CD4-positive, alpha-beta T cell treated with Interleukin-2 at 100 ng/mL for 4 hours (primary cell): Measurements from ENCODE around the gene SEMA3B.
"Not testable (repeated sequence)": the region's sequence is repeated elsewhere in the genome, so short reads cannot be mapped to it uniquely, and the experiment has no call there.

Source experiments
- DNase-seq: peaks from one replicate; pipeline ENCODE4 v3.0.0-alpha.2; 2020; ENCODE audit warnings: low spot score

Gene SEMA3B

DNA sequence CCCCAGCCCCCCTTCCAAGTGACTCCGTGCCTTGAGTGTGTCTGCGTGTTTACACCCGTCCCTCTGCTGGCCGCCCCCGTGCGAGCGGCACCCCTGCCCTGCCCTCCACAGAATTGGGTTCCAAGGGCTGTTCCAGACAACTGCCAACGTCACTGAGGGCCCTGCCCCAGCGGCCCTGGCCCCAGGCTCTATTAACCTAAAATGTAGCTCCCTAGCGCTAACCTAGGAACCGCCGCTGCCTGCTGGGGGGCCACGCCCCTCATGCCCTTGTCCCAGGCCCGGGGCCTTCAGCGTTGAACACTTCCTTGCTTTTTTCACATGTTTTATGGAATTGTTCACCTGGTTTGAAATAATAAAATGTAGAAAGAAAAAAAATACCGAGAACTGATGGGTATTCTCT, 10.0 kb upstream of the SEMA3B start:
- DNase-seq = no peak

DNA sequence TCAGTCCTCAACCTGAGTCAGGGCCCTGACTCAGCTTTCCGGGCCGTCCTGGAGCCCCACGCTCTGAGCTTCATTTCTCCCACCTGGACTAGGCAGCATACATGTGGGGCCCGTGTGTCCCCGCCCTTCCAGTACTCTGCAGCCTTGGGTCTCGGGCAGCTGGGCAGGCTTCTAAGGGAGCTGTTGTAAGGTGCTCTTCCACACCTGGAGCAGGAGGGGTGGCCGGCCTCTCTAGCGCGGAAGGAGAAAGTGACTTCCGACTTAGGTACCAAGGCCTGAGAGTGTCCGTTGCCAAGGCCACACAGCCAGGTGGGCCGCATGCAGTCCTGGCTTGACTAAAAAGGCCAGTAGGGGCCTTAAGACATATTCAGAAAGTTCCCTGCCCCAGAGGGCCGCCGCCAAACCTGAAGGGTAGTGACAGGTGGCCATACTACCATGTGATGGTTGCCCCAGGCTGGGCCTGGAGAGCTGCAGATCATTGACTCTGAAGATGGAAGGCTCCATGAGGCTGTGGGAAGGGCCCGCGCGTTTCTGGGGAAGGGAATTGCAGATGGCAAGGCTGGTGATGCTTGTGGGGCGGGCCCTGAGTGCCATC, 9.4 kb upstream of the SEMA3B start:
- no peak for DNase-seq

DNA sequence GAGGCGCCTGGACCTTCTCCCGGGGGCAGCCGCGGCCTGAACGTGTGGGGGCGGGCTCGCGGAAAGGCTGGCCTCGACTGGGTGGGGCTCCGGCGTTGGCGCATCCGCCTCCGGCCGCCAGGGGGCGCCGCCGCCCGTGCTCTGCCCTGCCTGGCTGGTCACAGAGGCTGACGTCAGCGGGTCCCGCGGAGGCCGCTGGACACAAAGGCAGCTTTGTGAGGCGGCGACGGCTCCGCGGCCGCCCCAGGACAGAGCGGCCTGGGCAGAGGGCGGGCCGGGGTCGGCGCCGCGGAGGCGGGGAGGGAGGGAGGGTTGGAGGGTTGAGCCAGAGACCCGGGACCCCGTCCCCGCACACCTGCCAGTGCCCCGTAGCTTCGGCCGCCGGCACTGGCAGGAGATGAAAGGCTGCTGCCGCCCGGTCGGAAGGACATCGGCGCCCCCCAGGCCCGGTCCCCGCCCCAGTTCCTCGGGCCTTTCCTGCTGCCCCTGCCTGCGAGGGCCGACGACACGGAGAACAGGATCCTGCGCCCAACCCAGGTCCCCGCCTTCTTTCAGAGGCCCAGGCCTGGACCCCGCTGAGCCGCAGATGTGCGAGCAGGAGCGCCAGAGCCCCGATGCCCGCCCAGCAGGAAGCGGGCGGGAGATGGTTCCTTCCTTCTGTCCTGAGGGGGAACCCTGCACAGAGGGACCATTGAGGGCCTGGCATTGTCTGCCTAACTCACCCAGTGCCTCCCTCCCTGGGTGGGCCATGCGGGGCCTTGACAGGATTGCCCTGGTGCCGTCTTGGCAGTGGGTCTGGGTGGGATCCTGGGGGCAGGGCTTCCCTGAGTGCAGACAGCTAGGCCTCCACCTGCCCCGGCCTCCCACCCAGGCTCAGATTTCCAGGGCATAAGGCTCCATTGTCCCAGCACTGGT, 8.7 kb upstream of the SEMA3B start:
- peak; percentile 84 for DNase-seq

DNA sequence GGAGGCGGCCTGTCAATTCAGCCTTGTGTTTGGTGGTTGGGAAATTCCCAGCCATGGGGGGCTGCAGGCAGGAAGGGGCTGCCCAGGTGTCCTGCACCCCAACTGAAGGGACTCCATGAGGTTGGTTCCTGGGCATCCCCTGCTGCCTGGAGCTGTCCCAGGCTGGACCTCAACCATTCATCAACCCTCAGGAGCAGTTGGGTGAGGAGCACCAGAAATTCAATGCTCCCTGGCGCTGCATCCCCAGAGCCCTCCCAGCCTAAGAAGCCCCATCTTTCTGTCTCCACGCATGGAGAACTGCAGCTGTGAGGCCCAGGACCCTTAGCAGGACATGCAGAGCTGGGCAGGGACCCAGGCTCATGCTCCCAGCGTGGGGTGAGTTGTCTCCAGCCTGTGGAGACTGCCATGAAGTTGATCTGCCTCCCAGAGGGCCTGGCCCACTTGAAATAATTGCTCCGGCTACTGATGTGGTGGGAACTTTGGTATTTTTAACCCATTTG, 8.0 kb upstream of the SEMA3B start:
- no peak for DNase-seq

DNA sequence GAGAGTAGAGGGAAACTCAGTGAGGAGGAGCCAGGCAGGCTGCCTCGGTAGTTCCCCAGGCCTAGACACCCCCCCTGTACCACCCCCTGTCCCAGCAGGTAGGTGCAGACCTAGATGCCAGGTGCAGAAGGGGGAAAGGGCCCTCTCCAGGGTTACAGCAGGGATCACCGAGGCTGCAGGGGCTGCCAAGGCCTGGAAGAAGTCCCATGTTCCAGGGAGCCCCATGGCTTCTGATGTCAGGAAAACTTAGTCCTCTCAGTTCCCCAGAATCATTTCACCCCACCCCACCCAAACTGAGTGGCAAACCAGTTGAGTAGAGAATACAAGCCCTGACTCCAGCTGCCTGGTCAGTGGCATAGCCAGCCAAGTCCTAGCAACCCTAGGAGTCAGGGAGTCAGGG, 7.4 kb upstream of the SEMA3B start:
- DNase-seq = no peak

DNA sequence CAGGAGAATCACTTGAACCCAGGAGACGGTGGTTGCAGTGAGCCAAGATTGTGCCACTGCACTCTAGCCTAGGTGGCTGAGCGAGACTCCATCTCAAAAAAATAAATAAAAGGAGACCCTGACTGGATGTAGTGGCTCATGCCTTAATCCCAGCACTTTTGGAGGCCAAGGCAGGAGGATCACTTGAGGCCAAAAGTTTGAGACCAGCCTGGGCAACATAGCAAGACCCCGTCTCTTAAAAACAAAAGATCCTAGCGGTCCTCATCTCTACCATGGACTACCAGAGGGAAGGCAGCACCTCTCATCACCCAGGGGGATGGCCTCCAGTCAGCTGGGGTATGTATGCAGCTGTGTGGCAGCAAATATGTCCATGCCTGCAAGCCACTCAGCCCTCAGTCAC, 6.7 kb upstream of the SEMA3B start:
- not testable (repeated sequence) for DNase-seq

DNA sequence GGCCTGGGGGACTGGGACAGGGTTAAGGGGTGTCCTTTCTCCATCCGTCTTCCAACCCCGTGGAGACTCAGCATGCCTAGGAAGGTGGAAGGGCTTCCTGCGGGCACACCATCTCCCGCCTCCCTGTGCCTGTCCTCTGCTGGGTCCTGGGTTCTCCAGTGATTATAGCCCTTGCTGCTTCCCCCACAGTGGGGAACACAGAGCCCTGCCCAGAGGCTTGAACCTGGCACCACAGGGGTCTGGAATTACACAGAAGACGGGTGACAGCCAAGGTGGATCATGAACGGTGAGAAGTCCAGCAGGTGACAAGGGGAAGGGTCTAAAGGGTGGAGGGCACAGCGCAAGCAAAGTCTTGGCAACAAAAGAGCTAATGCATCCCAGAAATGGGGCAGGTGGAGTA, 6.2 kb upstream of the SEMA3B start:
- no peak for DNase-seq

DNA sequence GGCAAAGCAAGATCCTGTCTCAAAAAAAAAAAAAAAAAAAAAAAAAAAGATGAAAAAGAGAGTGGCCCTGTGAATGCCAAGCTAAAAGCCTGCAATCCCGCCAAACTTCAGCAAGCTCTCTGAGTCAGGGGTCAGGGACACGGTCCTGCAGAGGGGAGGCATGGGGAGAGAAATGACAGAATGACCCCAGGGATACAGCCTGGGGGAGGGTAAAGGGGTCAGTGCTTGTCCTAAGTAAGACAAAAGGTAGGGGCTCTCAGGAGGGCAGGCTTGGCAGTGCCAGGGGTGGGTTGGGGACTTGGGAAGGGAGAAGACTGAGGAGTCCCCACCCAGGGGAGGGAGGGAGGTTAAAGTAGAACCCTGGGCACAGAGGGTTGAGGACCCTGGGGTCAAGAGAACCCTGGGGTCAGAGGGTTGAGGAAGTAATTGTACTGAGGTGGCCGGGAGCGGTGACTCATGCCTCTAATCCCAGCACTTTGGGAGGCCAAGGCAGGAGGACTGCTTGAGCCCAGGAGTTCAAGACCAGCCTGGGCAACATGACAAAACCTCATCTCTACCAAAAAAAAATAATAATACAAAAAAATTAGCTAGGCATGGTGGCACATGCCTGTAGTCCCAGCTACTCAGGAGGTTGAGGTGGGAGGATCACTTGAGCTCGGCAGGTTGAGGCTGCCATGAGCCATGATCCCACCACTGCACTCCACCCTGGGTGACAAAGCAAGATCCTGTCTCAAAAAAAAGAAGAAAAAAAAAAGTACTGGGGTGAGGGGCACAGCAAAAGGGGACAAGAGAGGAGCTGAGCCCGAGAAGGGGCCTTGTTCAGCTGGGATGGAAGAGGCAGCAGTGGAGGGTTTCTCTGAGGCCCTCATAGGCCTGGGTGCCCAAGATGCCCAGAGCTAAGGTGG, 5.2 kb upstream of the SEMA3B start:
- no peak for DNase-seq

DNA sequence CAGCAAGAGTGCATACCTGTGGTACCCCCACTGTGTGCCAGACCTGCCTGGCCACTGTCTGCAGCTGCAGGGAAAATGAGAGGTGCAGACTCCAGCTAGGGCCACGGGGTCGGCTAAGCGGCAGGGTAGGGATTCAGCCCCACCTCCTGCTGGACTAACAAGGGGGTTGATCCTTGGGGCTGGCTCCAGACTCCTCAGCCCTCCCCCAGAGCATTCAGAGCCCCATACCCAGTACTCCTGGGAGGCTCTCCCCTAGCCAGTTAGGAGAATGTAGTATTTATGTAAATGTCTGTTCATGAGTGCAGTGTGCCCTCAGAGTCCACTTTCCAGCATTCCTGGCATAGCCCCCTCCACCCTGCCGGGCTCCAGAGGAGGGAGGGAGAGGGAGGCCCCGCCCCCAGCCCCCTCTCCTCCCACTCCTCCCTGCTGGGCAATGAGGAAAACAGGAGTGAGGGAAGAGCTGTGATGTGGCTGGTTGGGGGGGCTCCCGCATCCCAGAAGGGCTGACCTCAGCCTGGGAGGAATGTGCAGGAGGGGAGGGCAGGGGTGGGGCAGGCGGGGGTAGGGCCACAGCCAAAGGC, 4.5 kb upstream of the SEMA3B start:
- no peak for DNase-seq

DNA sequence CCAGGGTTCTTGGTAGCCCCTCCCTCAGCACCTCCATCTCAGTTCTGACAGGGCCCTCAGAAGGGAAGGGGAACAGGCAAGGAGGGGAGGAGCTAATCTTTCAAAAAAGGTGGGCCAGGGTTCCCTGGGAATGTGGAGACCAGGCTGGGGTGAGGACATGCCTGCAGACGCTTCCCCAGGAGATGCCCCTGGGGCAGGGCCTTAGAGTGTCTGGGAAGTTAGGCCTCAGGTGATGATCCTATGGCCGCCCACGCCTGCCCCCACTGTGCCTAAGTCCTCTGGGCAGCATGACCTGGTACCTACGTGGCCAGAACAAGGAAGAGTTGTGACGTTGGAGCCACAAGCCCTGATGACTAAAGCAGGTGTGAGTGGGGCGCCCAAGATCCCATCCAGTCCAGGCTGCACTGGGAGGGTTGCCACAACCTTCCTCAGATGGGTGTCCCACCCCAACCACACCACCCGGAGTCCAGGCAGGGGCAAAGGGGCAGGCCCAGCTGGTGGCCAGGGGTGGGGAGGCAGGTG, 3.9 kb upstream of the SEMA3B start:
- DNase-seq = no peak

DNA sequence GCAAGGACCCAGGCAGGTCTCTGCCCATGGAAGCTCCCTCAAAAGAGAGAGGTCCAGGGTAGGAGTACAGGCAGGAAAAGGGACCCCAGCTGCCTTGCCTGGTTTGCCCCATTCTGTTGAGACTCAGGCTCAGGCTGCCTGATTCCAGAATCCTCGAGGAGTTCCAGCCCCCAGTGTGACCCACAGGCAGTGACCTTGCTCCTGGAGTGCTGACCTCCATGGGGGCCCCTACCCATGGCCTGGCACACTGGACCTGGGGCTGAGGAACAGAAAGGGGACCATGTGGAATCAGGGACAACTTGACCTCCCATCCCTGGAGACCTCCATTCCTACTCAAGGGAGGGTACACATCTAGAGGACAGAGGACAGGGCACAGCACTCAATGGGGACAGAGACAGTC, 3.4 kb upstream of the SEMA3B start:
- no peak for DNase-seq

DNA sequence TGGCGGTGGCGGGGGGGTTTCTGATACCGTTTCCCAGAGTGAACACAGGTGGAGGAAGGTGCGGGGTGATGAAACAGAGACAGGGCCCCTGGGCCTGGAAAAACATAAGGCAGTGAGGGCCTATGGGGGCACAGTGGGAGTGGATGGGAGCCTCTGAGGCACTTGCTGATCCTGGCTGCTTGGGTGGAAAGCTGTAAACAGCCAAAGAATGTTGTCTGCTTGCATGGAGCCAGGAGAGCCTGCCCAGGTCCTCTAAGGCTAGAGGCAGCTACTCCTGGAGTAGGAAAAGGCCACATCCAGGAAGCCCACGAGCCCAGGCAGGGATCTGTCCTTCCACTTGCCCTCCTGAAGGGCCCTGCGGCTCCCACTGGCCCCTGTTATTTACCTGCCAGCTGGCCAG, 2.9 kb upstream of the SEMA3B start:
- DNase-seq = no peak

DNA sequence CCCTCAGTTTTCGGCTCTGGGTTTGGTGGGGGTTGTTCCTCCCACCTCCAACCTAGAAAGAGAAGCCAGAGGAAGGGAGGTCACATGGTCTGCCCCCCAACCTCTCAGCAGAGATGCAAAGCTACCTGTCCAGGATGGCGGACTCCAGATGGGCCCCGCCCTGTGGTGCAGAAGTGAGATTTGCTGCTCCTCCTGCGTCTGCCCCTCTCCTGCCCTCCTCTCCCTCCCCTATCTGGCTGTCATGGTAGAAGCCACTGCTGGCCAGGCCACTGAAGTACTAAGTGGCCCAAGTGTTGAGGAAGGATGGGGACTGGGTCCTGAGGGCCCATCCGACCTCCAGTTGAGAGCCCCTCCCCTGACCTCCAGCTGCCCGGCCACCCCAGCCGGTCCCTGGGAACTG, 2.1 kb upstream of the SEMA3B start:
- no peak for DNase-seq

DNA sequence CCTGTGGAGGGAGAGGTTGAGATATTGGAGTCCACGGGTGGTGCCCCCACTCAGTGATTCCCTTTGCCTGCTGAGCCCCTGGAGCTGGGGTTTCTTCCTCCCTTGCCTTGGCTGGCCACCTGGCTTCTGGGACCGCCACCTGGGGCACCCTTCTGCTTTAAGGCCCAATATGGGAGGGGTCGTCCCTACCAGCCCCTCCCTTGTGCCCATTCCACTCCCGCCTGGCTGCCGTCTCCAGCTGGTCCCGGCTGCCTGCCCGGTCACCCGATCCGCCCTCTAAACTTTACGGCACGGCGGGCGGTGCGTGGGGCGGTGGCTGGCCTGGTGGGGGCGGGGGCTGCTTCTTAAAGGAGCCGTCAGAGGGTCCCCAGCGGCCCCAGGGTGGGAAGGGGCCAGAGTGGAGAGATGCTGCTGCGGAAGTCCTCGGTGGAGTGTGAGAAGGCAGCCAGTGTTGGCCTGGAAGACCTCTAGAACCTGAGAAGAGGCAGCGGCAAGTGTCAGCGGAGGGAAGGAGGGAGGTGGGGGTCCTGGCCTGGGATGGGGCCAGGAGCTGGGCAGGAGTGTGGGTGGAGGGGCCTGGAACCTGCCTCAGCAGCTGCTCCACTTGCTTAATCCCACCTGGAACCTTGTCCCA, 1.6 kb upstream of the SEMA3B start:
- DNase-seq = no peak

DNA sequence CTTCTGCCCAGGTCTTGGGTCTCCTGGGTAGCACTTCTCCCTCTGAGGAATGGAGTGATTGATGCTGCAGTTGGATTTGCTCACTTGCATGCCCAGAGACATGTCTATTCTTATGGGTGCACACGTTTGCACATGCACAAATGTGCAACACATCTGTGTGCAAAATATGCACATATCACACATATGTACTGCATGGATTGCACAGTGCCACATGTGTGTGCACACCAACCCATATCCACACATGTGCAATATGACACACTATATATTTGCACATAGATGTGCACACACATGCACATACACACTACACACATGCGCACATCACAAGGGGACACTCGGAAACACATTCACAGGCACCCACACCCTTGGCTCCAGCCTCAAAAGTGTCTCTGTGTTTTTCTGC, 671 bp upstream of the SEMA3B start:
- no peak for DNase-seq

DNA sequence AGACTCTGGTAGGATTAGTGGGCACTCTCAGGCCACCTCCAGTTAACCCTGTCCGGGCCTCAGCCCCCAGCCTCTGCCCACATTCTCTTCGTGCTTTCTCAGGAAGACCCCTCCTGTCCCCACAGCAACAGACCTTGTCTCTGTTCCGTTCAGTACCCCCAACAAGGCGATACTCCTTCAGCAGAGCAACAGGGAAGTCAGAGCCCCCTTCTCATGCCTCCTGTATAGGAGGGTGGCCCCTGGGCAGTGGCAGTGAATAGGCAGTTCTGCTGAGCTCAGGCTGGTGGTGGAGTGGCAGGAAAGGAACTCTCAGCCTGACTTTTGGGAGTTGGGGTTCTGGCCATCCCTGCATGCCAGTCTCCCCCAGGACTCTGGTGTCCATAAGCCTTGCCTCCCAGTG, 513 bp downstream of the SEMA3B start:
- no peak for DNase-seq

DNA sequence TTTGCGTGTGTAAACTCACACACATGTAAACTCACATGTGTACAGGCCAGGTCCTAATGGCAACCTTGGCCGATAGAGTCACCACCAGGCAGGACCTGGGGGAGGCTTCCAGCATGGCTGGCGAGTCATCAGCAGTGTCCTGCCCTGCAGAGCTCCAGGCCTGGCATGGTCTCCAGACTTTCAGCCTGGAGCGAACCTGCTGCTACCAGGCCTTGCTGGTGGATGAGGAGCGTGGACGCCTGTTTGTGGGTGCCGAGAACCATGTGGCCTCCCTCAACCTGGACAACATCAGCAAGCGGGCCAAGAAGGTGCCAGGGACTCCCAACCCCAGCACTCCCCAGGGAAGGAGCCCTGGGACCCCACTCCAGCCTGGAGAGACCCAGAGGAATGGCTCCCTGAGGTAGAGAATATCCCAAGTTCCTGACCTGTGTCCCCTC, 1.0 kb downstream of the SEMA3B start:
- no peak for DNase-seq

DNA sequence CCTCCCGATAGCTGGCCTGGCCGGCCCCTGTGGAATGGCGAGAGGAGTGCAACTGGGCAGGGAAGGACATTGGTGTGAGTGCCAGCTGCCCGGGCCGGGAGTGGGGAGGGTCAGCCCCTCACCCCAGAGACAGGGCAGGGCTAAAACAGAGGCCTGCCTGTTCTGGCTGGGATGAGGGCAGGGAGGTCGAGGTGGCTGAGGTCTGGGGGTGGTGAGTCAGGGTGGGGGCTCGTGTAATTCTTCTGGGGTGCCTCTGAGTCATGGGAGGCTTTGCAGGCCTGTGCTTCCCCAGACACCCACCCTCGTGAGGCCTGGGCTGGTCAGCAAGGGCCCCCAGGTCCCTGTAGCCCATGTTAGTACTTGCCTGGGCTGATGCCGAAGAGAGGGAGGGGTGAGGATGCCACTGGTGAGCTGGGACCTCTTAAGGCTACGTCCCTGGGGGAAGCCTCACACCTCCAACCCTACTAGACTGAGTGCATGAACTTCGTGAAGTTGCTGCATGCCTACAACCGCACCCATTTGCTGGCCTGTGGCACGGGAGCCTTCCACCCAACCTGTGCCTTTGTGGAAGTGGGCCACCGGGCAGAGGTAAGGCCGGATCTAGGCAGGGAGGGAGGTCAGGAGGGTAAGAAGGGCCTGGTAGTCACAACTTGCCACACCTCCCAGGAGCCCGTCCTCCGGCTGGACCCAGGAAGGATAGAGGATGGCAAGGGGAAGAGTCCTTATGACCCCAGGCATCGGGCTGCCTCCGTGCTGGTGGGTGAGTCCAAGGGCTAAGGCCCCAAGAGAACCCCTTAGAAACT, 1.7 kb downstream of the SEMA3B start:
- DNase-seq = no peak

DNA sequence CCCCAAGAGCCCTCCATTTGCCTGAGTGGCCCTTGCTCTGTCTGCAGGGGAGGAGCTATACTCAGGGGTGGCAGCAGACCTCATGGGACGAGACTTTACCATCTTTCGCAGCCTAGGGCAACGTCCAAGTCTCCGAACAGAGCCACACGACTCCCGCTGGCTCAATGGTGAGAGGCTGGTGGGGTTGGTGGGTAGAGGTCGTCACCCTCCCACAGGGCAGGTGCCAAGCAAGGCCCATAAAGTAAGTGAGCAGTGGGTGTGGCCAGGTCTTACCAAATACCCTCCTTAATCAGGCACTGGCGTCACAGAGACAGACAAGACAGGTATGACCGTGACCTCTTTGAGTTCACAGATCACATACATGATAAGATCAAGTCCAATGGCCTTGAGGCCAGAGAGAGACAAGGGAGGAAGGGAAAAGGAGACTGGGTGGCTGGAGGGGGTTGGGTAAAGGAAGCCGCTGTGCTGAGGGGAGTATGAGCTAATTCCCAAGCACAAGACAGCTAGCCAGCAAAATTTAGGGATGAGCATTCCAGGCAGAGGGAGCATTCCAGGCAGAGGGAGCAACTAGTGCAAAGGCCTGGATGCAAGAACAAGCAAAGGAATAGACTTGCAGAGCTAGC, 2.5 kb downstream of the SEMA3B start:
- no peak for DNase-seq

DNA sequence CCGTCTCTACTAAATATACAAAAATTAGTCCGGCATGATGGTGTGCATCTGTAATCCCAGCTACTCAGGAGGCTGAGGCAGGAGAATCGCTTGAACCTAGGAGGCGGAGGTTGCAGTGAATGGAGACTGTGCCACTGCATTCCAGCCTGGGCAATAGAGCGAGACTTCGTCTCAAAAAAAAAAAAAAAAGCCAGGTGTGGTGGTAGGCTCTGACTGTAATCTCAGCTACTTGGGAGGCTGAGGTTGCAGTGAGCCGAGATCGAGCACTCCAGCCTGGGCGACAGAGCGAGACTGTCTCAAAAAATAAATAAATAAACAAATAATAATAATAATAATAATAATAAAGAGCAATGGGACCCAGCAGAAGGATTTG, 3.6 kb downstream of the SEMA3B start:
- DNase-seq = not testable (repeated sequence)
